SK-N-SH (cell line): ENCODE measurements around the gene SELENOI. TPM values are rescaled to one million over a fixed set of nuclear protein-coding genes. Genes with fewer than 3 reads are reported as not detected.

Source experiments
- CTCF ChIA-PET: fragments of 300-600, 350-600 bp; formaldehyde crosslinking; extraction: SDS; loops from one replicate; lab custom pipeline; 2021; lab: Yijun Ruan, JAX
- POLR2A ChIA-PET: fragments of 350-600 bp; sonication (Branson Sonifier 250); formaldehyde crosslinking; extraction: SDS; loops from one replicate; lab custom pipeline; 2020; ENCODE audit warnings: antibody characterized with exemption, inconsistent platforms; lab: Yijun Ruan, JAX
- DNase-seq: peaks from one replicate; pipeline ENCODE4 v3.0.0; 2012
- H2AFZ ChIP-seq: fragments of 200-600 bp; sonication (generic); 2 replicates; pipeline ENCODE4 v1.8.1; 2016; ENCODE audit warnings: antibody characterized with exemption, mild to moderate bottlenecking, low read depth
- H3F3A ChIP-seq: fragments of 200-600 bp; sonication (generic); replicated peaks from 2 replicates; pipeline ENCODE3; 2016; ENCODE audit warnings: antibody characterized with exemption, mild to moderate bottlenecking; ENCODE audit not compliant: insufficient read depth
- H3K27ac ChIP-seq, 2 experiments: fragments of 200-500 bp in 1 of 2; fragments of 200-600 bp in 1 of 2; sonication (Bioruptor generic) in 1 of 2; sonication (generic), shearing (Covaris generic) in 1 of 2; 2 replicates each; pipeline versions ENCODE4 v1.5.1 to v1.6.1; 2014 to 2016; ENCODE audit warnings: low read depth in 2 of 2, inconsistent platforms in 1 of 2, low read length in 1 of 2, mild to moderate bottlenecking in 1 of 2, mixed read lengths in 1 of 2
- H3K27me3 ChIP-seq: fragments of 200-600 bp; sonication (generic), shearing (Covaris generic); 2 replicates; pipeline ENCODE4 v1.6.1; 2016; ENCODE audit warnings: mixed run types; ENCODE audit not compliant: insufficient read depth
- H3K36me3 ChIP-seq, 2 experiments: fragments of 200-500 bp in 1 of 2; fragments of 200-600 bp in 1 of 2; sonication (Bioruptor generic) in 1 of 2; sonication (generic) in 1 of 2; replicated peaks in 1 of 2; 2 replicates each; pipeline versions ENCODE3 to v1.5.1; 2014 to 2016; ENCODE audit warnings: low read length in 1 of 2, mild to moderate bottlenecking in 1 of 2; ENCODE audit not compliant: insufficient read depth in 2 of 2, control insufficient read depth in 1 of 2
- H3K4me1 ChIP-seq, 2 experiments: fragments of 200-500 bp in 1 of 2; fragments of 200-600 bp in 1 of 2; sonication (Bioruptor generic) in 1 of 2; sonication (generic), shearing (Covaris generic) in 1 of 2; 2 replicates each; pipeline versions ENCODE4 v1.5.1 to v1.6.1; 2014 to 2016; ENCODE audit warnings: low read depth in 1 of 2, low read length in 1 of 2, mixed run types in 1 of 2; ENCODE audit not compliant: insufficient read depth in 2 of 2, control insufficient read depth in 1 of 2
- H3K4me2 ChIP-seq: fragments of 200-600 bp; sonication (generic), shearing (Covaris generic); 2 replicates; pipeline ENCODE4 v1.6.1; 2017; ENCODE audit warnings: mixed run types
- H3K4me3 ChIP-seq, 2 experiments: fragments of 200-500 bp in 1 of 2; fragments of 200-600 bp in 1 of 2; sonication (Bioruptor generic) in 1 of 2; sonication (generic), shearing (Covaris generic) in 1 of 2; 2 replicates each; pipeline versions ENCODE4 v1.5.1 to v1.8.1; 2014 to 2016; ENCODE audit warnings: low read depth in 2 of 2, inconsistent platforms in 1 of 2, low read length in 1 of 2, mild to moderate bottlenecking in 1 of 2, mixed read lengths in 1 of 2, moderate library complexity in 1 of 2
- H3K79me2 ChIP-seq: fragments of 200-600 bp; sonication (generic); 2 replicates; pipeline ENCODE4 v1.8.1; 2017; ENCODE audit warnings: mild to moderate bottlenecking; ENCODE audit not compliant: insufficient read depth
- H3K9ac ChIP-seq: fragments of 200-600 bp; sonication (generic); 2 replicates; pipeline ENCODE4 v1.6.1; 2017; ENCODE audit warnings: mixed run types
- H3K9me2 ChIP-seq: fragments of 200-600 bp; sonication (generic); 2 replicates; pipeline ENCODE4 v1.6.1; 2017; ENCODE audit warnings: mixed run types
- H3K9me3 ChIP-seq: fragments of 200-600 bp; sonication (generic); 2 replicates; pipeline ENCODE4 v1.6.1; 2017; ENCODE audit warnings: mixed run types, mild to moderate bottlenecking, moderate library complexity
- H4K20me1 ChIP-seq: fragments of 200-600 bp; sonication (generic); 2 replicates; pipeline ENCODE4 v1.6.1; 2017; ENCODE audit warnings: mild to moderate bottlenecking, mixed run types; ENCODE audit not compliant: insufficient read depth
- CHD2 ChIP-seq: fragments of 150-350 bp; IDR thresholded peaks from 2 replicates; pipeline ENCODE4 v1.6.1; 2018; ENCODE audit warnings: low read length; ENCODE audit not compliant: partially characterized antibody
- ELF1 ChIP-seq: IDR thresholded peaks from 2 replicates; pipeline ENCODE4 v1.4.0; 2012
- FOSL2 ChIP-seq: IDR thresholded peaks from 2 replicates; pipeline ENCODE4 v1.4.0; 2012; ENCODE audit warnings: low read depth, mild to moderate bottlenecking, moderate library complexity, borderline replicate concordance
- FOXJ3 ChIP-seq: sonication (generic); formaldehyde crosslinking; IDR thresholded peaks from 2 replicates; pipeline ENCODE4 v1.5.1; 2020; ENCODE audit warnings: mild to moderate bottlenecking, missing genetic modification reagents
- FOXM1 ChIP-seq: IDR thresholded peaks from 2 replicates; pipeline ENCODE4 v1.4.0; 2012; ENCODE audit warnings: low read depth, mild to moderate bottlenecking
- GABPA ChIP-seq: IDR thresholded peaks from 2 replicates; pipeline ENCODE4 v1.4.0; 2012; ENCODE audit warnings: low read depth, mild to moderate bottlenecking
- GATA2 ChIP-seq: sonication (generic); formaldehyde crosslinking; IDR thresholded peaks from 2 replicates; pipeline ENCODE4 v1.5.0; 2020; ENCODE audit warnings: mild to moderate bottlenecking, missing genetic modification reagents
- JUND ChIP-seq: IDR thresholded peaks from 2 replicates; pipeline ENCODE4 v1.4.0; 2012
- MEF2A ChIP-seq: IDR thresholded peaks from 2 replicates; pipeline ENCODE4 v1.4.0; 2012; ENCODE audit warnings: low read depth, borderline replicate concordance
- MXI1 ChIP-seq: IDR thresholded peaks from 2 replicates; pipeline ENCODE4 v1.6.1; 2012; ENCODE audit warnings: mild to moderate bottlenecking, low read depth, low read length, improper control_type of control experiment
- PBX3 ChIP-seq: IDR thresholded peaks from 2 replicates; pipeline ENCODE4; 2012
- RCOR1 ChIP-seq: fragments of 150-350 bp; IDR thresholded peaks from 2 replicates; pipeline ENCODE4 v1.6.1; 2017; ENCODE audit warnings: antibody characterized with exemption, low read length
- REST ChIP-seq: IDR thresholded peaks from 2 replicates; pipeline ENCODE4 v1.6.1; 2012; ENCODE audit warnings: mild to moderate bottlenecking, low read depth, low read length, moderate library complexity
- RXRA ChIP-seq: IDR thresholded peaks from 2 replicates; pipeline ENCODE4 v1.4.0; 2012; ENCODE audit warnings: low read depth, mild to moderate bottlenecking, borderline replicate concordance
- SIN3A ChIP-seq: IDR thresholded peaks from 2 replicates; pipeline ENCODE4 v1.6.1; 2012; ENCODE audit warnings: low read depth, mild to moderate bottlenecking, low read length, moderate library complexity, borderline replicate concordance
- TCF12 ChIP-seq: IDR thresholded peaks from 2 replicates; pipeline ENCODE4 v1.4.0; 2012
- TEAD4 ChIP-seq: IDR thresholded peaks from 2 replicates; pipeline ENCODE4 v1.4.0; 2012; ENCODE audit warnings: mild to moderate bottlenecking, borderline replicate concordance; ENCODE audit not compliant: insufficient read depth
- YY1 ChIP-seq: IDR thresholded peaks from 2 replicates; pipeline ENCODE4 v1.4.0; 2012; ENCODE audit warnings: low read depth, mild to moderate bottlenecking
- ZBTB33 ChIP-seq: IDR thresholded peaks from 2 replicates; pipeline ENCODE4 v1.4.0; 2012; ENCODE audit warnings: low read depth, borderline replicate concordance
- WGBS: methylation state at CpG from one replicate; pipeline ENCODE4 v1.1.6; 2017; ENCODE audit warnings: low lambda C conversion rate; 5-methylcytosine and 5-hydroxymethylcytosine counted together
- polyA plus RNA-seq, 3 experiments: library from polyadenylated mRNA; depleted of rRNA; stranded (reverse); fragments of >200 nt; gene quantifications; 2 replicates each; pipeline ENCODE4 v1.2.3, GENCODE V29; 2012

Gene SELENOI
- polyA plus RNA-seq, 1 of the 3 experiments (the other 2 are of a cell fraction): 4.4 TPM

- ChIA-PET POLR2A (interaction anchor here (0.8 kb wide), 1 partner anchor 1004 kb away, joined by 3 read pairs; no protein-coding TSS in a partner anchor), CTCF (interaction anchor here (0.8 to 2.0 kb wide), 3 partner anchors 28 to 92 kb away, joined by 3 to 6 read pairs (median 5); no protein-coding TSS in a partner anchor)
- no peaks in the 10 kb centered on the region for H3F3A ChIP-seq
- 59% methylated on average over 9 of the region's 9 CpGs for WGBS
- H3K4me2 ChIP-seq: no peak overlapping the region
- H3K36me3 ChIP-seq: no peaks in the 10 kb centered on the region
- H3K27me3 ChIP-seq: no peaks in the 10 kb centered on the region
- H4K20me1 ChIP-seq: no peaks in the 10 kb centered on the region
- no peaks in the 10 kb centered on the region for H3K9me3 ChIP-seq
- no peak overlapping the region for H3K4me3 ChIP-seq
- DNase-seq: no peak
- no peak overlapping the region for H3K9ac ChIP-seq
- no peaks in the 10 kb centered on the region for H3K9me2 ChIP-seq
- no peaks in the 10 kb centered on the region for H3K79me2 ChIP-seq
- no peak overlapping the region for H3K27ac ChIP-seq
- no peak for TF ChIP-seq ZBTB33
- TF ChIP-seq REST: no peak
- no peak for TF ChIP-seq GATA2 (CRISPR knock-in tag)
- no peak for TF ChIP-seq PBX3
- TF ChIP-seq MEF2A: no peak
- no peak for TF ChIP-seq CHD2
- TF ChIP-seq FOXM1: no peak
- no peak for TF ChIP-seq RXRA
- no peak for TF ChIP-seq GABPA
- no peak for TF ChIP-seq SIN3A
- TF ChIP-seq ELF1: no peak
- TF ChIP-seq FOXJ3 (CRISPR knock-in tag): no peak
- no peak for TF ChIP-seq JUND
- TF ChIP-seq RCOR1: no peak
- no peak for TF ChIP-seq TEAD4
- TF ChIP-seq YY1: no peak
- no peak for TF ChIP-seq TCF12
- no peak for TF ChIP-seq MXI1
- no peak for TF ChIP-seq FOSL2
- no peaks in the 10 kb centered on the region for H3K4me1 ChIP-seq
- no peak overlapping the region for H2AFZ ChIP-seq
Observed at GRCh38 chr2:26422947-26423629, 77.1 kb downstream of the SELENOI start.
